ENCODE data around the gene RAD51B.

Gene RAD51B

DNA sequence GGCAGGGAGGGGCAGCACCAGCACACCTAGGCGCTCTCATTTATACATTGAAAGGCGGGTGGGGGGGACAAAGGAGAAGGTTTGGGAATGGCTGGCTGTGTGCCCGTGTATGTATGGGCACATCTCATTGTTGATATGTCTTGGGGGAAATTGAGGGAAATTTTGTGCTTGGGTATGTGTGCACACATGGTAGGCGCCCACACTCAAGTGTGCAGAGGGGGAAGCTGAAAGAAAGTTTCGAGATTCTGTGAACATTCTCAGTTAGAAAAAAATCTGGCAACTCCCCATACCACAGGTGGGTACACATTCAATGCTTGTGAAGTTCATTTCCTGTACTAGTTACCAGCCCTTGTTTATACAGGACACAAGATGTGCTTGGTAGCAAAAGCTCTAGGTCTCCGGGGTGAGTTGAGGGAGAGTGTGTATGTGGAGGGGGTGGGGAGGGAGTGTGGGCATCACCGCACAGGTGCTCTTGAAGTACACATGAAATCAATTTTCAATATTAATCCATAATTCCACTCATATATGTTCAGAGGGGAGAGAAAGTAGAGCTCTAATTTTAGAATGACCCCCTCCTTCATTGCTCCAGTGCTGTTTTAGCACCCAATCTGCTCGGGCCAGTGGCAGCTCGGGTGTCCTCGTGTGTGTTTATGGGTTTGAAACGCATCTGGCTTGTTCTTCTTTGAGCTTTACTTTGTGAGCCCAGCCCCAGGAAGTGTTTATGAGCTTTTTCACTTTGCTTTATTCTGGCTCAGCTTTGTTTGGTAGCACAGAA lies 687.3 kb downstream of the RAD51B start:
- no peak for DNase-seq (ENCODE audit: low read depth)
- TF ChIP-seq, protein P1, sequence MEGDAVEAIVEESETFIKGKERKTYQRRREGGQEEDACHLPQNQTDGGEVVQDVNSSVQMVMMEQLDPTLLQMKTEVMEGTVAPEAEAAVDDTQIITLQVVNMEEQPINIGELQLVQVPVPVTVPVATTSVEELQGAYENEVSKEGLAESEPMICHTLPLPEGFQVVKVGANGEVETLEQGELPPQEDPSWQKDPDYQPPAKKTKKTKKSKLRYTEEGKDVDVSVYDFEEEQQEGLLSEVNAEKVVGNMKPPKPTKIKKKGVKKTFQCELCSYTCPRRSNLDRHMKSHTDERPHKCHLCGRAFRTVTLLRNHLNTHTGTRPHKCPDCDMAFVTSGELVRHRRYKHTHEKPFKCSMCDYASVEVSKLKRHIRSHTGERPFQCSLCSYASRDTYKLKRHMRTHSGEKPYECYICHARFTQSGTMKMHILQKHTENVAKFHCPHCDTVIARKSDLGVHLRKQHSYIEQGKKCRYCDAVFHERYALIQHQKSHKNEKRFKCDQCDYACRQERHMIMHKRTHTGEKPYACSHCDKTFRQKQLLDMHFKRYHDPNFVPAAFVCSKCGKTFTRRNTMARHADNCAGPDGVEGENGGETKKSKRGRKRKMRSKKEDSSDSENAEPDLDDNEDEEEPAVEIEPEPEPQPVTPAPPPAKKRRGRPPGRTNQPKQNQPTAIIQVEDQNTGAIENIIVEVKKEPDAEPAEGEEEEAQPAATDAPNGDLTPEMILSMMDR (IDR thresholded peaks at IDR 0.05; ENCODE audit: low read length, missing control alignments) = no peak
- H3K4me3 ChIP-seq (replicated peaks; ENCODE audit: low read depth, low read length) = no peak overlapping the region

DNA sequence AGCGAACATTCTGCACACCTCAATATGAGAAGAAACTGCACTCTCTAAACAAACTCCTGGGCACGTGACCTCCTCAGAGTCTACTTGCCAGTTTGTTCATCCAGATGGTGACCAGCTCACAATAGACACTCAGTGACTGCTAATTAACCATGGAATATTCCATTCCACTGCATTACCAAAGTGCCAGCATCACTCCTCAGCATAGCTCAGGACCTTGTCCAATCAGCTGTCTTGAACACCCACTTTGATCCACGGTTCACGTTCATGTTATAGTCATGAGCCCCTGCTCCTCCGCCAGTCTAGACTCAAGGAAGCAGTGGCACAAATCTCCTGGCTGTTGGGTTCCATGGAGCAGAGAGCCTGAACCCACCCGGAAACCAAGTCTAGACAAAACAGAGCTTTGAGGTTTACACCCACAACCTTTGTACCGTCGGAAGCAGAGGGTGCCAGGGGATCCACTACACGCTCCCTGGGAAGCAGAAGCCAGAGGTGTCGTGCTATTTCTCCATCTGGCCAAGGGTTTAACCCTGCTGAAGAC lies 688.0 kb downstream of the RAD51B start:
- no peak overlapping the region for H3K4me3 ChIP-seq (replicated peaks; ENCODE audit: low read depth, low read length)
- no peak for DNase-seq (ENCODE audit: low read depth)
- TF ChIP-seq, protein P1 (IDR thresholded peaks at IDR 0.05; ENCODE audit: low read length, missing control alignments) = no peak

DNA sequence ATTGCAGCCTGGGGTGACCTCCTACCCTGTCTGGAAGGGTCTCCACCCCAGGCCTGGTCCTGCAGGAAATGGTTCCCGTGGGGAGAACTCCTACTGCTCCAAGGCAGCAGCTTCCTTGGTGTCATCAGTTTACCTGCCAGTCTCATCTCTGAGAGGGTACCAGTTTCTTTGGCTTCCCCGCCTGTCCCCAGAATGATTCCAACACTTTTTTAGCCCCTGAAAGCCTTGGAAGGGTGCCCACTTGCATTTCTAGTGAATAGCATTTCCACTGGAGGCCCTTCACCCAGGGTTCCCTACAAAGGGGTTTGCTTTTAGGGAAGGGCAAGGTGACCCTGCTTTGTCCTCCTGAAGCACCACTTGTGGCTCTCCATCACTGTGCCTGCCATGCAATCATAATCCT lies 689.0 kb downstream of the RAD51B start:
- no peak for DNase-seq (ENCODE audit: low read depth)
- H3K4me3 ChIP-seq (replicated peaks; ENCODE audit: low read depth, low read length) = no peak overlapping the region
- TF ChIP-seq, protein P1 (IDR thresholded peaks at IDR 0.05; ENCODE audit: low read length, missing control alignments) = no peak

DNA sequence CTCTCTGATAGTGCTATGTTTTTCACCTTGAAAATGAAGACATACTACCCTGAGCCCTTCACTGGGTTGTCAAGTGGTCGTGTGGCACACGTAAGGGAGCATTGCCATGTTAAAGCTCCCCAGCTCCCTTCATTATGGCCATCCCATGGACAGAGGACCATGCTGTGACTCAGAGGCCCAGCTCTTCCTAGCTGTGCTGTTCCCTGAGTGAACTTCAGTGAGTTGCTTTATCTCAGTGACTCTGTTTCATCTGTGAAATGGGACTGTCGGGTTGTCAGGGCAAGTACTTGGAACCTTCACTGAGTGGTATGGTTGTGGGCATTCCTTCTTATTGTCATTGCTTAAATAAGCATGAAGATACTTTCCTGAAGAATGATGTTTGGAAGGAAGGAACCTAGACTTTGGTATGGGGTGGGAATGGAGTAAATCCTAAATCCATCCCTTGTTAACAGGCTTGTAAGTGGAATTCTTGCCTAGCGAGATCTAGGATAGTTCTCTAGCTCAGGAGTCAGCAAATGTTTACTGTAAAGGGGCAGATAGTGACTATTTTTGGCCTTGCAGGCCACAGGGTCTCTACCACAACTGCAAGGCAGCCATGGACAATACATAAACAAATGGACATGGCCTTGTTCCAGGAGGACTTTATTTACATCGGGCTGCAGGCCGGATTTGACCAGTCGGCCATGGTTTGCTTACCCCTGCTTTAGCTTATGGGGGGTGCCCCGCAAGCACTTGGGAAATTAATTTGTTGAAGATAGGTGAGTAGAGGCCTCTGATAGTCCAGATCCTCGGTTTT lies 689.8 kb downstream of the RAD51B start:
- DNase-seq (ENCODE audit: low read depth) = no peak
- TF ChIP-seq, protein P1 (IDR thresholded peaks at IDR 0.05; ENCODE audit: low read length, missing control alignments) = no peak
- H3K4me3 ChIP-seq (replicated peaks; ENCODE audit: low read depth, low read length) = no peak overlapping the region

DNA sequence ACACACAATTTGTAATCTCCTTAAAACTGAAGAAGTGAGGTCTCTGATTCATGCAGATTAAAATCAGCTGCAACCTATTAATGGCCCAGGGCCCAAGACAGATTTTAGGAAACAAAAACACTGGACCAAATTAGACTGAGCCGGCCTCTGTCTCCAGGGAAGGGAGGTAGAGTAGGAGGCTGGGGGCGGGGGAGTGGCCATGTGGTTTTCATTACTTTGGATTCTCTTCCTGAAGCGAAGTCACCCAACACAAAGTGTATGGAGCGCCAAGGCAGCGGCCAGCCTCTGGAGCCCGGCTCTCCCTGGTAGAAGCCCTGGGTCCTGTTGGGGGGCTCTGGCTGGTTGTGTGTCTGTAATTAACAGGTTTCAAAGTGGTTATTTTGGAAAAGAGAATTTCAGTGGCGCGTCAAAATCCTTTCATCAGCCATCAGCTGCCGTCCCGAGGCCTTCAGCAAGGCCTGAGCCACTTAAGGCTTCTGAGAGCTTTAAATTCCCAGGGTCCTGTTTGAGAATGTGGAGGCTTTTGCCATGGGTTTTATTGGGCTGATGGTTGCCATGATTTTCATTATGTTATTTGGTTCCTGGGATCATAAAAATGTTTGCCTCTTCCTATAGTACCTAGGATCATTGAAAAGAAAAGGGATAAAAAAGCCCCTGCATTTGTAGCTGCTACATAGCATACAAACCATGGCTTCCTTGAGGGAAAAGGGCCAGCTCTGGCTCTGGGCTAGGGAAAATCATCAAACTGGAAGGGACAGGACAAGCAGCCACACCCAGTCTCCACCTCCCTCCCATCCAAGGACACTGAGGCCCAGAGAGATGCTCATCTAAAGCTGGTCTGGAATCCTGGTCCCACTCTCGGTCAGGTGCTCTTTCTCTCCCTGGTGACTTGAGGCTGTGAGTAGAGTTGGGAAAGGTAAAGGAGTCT lies 690.9 kb downstream of the RAD51B start:
- TF ChIP-seq, protein P1 (IDR thresholded peaks at IDR 0.05; ENCODE audit: low read length, missing control alignments) = no peak
- no peak overlapping the region for H3K4me3 ChIP-seq (replicated peaks; ENCODE audit: low read depth, low read length)

More for the DNA sequence above, 690.9 kb downstream of the RAD51B start:
- DNase-seq (ENCODE audit: low read depth) = peak; percentile 40
